ENCODE data around the gene ACTRT2.

The ACTRT2 gene

DNA sequence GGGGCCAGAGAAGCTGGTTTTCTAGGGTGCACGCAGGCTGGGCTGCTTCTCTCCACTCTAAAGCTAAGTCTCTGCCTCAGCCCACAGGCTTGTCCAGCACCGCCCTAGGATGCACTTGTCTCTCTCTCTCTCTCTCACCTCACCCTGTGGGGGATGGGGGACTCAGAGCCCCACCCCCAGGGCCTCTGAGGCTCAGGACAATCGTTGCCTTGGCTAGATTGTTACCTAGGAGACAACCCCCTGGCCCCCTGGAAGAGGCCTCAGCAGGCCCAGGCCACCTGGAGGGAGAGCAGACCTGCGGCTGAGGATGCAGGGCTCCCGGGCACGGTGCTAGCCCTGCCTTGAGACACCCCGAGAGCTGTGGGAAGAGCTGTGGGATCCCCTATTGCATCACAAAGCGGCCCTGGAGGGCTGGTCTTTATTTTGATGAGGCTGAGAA is at the start of gene ACTRT2:
Gene ACTRT2 (plus strand): TSS at position 235 of the 439 bp plus-strand sequence. CDS start 220 bp downstream, outside the sequence.
- TF ChIP-seq, protein P1, sequence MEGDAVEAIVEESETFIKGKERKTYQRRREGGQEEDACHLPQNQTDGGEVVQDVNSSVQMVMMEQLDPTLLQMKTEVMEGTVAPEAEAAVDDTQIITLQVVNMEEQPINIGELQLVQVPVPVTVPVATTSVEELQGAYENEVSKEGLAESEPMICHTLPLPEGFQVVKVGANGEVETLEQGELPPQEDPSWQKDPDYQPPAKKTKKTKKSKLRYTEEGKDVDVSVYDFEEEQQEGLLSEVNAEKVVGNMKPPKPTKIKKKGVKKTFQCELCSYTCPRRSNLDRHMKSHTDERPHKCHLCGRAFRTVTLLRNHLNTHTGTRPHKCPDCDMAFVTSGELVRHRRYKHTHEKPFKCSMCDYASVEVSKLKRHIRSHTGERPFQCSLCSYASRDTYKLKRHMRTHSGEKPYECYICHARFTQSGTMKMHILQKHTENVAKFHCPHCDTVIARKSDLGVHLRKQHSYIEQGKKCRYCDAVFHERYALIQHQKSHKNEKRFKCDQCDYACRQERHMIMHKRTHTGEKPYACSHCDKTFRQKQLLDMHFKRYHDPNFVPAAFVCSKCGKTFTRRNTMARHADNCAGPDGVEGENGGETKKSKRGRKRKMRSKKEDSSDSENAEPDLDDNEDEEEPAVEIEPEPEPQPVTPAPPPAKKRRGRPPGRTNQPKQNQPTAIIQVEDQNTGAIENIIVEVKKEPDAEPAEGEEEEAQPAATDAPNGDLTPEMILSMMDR (IDR thresholded peaks at IDR 0.05) = no peak
- Histone ChIP-seq H3K4me3 (ENCODE audit: low read depth in 1 of 2, low read length in 1 of 2) (no peak within 1 kb of the TSS), H3K27me3 (no peaks in the 10 kb centered on the region), H3K36me3 (no peaks in the 10 kb centered on the region), H3K4me1 (ENCODE audit: control insufficient read depth in 1 of 2, insufficient read depth in 1 of 2, low read depth in 1 of 2, low read length in 1 of 2) (no peaks in the 10 kb centered on the region), H3K9me3 (no peaks in the 10 kb centered on the region), H3K27ac (no peak within 1 kb of the TSS)

DNA sequence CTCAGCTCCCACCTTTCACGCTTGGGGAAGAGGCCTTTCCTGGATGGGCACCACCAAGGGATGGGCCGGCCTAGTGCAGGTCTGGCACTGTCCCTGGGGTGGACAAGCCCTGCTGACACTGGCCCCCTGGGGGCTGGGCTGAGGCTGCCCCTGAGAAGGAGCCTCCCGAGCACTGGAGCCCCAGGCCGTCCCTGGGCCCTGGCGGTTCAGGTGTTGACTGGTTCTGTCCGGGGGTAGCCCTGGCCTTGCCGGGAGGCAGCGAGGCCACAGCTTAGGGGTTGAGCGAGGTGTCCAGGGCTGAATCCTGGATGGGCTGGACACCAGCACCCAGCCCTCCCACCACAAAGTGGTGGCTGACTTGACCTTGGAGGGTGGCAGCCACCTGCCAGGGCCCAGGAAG is 49.7 kb upstream of the ACTRT2 start:
- H3K27ac ChIP-seq = no peak overlapping the region
- H3K4me3 ChIP-seq (ENCODE audit: low read depth in 1 of 2, low read length in 1 of 2) = no peak overlapping the region
- no peaks in the 10 kb centered on the region for H3K36me3 ChIP-seq
- H3K9me3 ChIP-seq = no peaks in the 10 kb centered on the region
- H3K4me1 ChIP-seq (ENCODE audit: control insufficient read depth in 1 of 2, insufficient read depth in 1 of 2, low read depth in 1 of 2, low read length in 1 of 2) = no peaks in the 10 kb centered on the region
- H3K27me3 ChIP-seq = peaks cover 29% of the 10 kb centered on the region
- TF ChIP-seq, protein P1 (IDR thresholded peaks at IDR 0.05) = no peak

DNA sequence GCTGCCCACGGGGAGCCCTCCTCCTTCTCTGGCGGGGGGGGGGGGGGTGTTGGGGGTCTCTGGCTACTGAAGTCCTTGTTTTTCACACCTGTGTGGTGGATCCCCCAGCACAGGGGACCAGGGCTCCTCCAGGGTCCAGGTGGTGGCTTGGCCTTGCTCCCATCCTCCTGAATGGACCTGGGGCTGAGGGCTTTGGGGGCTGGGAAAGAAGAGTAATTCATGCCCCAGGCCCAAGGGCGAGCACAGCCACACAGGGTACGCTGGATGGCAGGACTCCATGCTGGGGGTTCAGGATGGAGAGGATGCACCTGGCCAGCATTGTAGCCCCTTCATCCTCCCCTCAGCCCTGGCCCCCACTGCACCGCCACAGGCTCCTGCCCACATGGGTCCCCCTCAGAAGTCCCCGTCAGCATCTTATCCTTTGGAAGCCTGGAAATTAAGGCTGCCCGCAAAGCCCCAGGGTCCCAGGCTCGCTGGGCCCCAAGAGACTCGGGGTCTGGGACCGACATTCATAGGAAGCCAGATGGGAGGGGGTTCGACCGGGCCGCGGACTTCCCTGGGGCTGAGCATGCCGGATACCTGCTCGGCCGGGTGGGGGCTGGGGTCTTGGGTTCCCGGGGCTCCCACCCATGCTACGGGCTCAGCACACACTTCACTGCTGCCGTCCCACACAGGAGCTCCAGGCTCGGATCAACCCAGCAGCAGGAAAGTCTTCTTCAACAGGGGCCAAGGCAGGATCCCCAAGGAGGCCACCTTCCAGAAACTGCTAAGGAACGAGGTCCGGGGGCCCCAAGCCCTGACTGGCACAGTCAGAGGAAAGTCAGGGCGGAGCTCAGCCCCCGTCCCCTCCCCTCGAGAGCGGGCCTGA is 49.0 kb upstream of the ACTRT2 start:
- no peaks in the 10 kb centered on the region for H3K4me1 ChIP-seq (ENCODE audit: control insufficient read depth in 1 of 2, insufficient read depth in 1 of 2, low read depth in 1 of 2, low read length in 1 of 2)
- H3K9me3 ChIP-seq = no peaks in the 10 kb centered on the region
- no peak overlapping the region for H3K27ac ChIP-seq
- TF ChIP-seq, protein P1 (IDR thresholded peaks at IDR 0.05) = no peak
- H3K27me3 ChIP-seq = peaks cover 29% of the 10 kb centered on the region
- H3K4me3 ChIP-seq (ENCODE audit: low read depth in 1 of 2, low read length in 1 of 2) = no peak overlapping the region
- H3K36me3 ChIP-seq = no peaks in the 10 kb centered on the region

DNA sequence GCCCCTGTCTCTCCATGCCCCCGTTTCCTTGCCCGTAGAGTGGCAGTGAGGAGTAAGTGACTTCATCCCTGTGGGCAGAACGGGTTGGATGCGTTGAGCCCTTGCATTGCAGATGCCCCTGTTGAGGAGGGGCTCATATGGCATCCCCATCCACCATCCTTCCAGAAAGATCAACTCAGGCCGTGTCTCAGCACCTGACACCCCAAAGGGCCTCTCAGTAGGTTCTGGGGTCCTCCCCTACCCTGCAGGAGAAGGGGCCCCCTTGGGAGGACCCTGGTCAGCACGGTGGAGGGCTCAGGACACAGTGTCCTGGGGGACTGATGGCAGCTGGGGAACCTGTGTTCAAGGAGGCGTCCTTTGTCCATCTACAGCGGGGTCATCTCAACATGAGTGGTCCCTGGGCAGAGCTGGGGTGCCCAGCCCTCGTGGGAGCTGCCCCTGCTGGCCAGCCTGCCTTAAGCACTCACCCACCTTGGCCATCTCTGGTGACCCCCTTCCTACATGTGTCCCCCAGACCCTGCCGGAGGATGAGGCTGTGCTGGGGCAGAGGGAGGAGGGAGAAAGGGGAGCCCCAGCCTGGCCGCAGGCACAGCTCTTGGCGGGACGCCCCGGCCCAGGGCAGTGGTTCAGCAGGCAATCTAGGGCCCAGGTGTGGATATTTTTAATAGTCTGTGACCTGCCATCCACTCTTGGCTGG is 48.2 kb upstream of the ACTRT2 start:
- no peaks in the 10 kb centered on the region for H3K4me1 ChIP-seq (ENCODE audit: control insufficient read depth in 1 of 2, insufficient read depth in 1 of 2, low read depth in 1 of 2, low read length in 1 of 2)
- peaks cover 29% of the 10 kb centered on the region for H3K27me3 ChIP-seq
- no peaks in the 10 kb centered on the region for H3K36me3 ChIP-seq
- TF ChIP-seq, protein P1 (IDR thresholded peaks at IDR 0.05) = no peak
- no peak overlapping the region for H3K27ac ChIP-seq
- H3K9me3 ChIP-seq = no peaks in the 10 kb centered on the region
- H3K4me3 ChIP-seq (ENCODE audit: low read depth in 1 of 2, low read length in 1 of 2) = no peak overlapping the region

DNA sequence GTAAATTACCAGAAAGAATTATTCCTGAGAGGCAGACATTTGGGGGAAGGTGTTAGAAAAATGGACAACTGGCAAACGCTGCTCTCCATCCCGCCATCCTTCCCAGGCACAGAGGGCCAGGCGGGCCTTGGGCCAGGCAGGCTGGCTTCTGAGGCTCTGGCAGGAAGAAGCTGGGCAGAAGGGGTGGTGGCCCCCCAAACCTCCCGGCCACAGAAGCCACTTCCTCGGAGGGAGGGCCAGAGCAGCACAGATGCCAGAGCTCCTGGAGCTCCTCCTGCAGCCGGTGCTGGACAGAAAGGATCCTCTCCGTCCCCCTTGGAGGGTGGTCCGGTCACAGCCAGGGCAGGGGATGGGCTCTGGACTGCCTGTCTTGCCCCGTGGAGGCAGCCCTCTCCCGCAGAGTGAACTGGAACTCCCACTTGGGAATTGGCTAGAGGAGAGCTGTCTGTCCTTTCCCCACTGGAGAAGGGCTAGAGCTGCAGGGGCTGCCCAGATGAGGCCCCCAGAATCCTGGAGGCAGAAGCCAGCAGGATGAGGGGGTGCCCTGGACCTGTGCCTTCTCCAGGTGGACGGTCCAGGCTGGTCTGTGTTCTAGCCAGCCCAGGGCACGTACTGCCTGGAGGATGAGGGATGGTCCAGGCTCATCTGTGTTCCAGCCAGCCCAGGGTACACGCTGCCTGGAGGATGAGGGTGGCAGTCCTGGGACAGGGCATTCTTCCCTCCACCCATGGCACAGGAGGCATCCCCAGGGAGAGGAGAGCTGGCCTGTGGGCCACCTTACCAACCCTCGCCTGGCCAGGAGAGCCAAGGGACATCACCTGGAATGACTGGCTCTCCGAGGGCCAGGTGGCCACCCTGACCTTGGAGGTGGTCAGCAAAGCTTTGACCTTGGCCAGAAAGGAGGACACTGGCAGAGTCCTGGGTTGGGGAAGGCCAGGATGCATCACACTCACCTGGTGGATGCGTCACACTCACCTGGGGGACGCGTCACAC is 47.4 kb upstream of the ACTRT2 start:
- Histone ChIP-seq H3K36me3 (no peaks in the 10 kb centered on the region), H3K27me3 (peaks cover 27% of the 10 kb centered on the region), H3K4me1 (ENCODE audit: control insufficient read depth in 1 of 2, insufficient read depth in 1 of 2, low read depth in 1 of 2, low read length in 1 of 2) (no peaks in the 10 kb centered on the region), H3K9me3 (no peaks in the 10 kb centered on the region), H3K27ac (no peak overlapping the region), H3K4me3 (ENCODE audit: low read depth in 1 of 2, low read length in 1 of 2) (no peak overlapping the region)
- TF ChIP-seq, protein P1 (IDR thresholded peaks at IDR 0.05) = no peak

Measured in neutrophil (primary cell).